ES-I3 (cell line): ENCODE data around the gene NOX4.
"Not testable (repeated sequence)": the region's sequence is repeated elsewhere in the genome, so short reads cannot be mapped to it uniquely, and the experiment has no call there.

ENCODE experiments used
- H3K36me3 ChIP-seq: 2 replicates; pipeline ENCODE4 v1.6.1; 2013; ENCODE audit warnings: mild to moderate bottlenecking, low read length, control low read depth, moderate library complexity; ENCODE audit not compliant: insufficient read depth
- H3K4me1 ChIP-seq: 2 replicates; pipeline ENCODE4 v1.6.1; 2013; ENCODE audit warnings: mild to moderate bottlenecking, control low read depth, low read length; ENCODE audit not compliant: insufficient read depth
- H3K9ac ChIP-seq: 2 replicates; pipeline ENCODE4 v1.6.1; 2013; ENCODE audit warnings: low read depth, mild to moderate bottlenecking, low read length, moderate library complexity
- H3K9me3 ChIP-seq: 2 replicates; pipeline ENCODE4 v1.6.1; 2013; ENCODE audit warnings: mild to moderate bottlenecking, low read length, moderate library complexity; ENCODE audit not compliant: control insufficient read depth, insufficient read depth

NOX4 gene

DNA sequence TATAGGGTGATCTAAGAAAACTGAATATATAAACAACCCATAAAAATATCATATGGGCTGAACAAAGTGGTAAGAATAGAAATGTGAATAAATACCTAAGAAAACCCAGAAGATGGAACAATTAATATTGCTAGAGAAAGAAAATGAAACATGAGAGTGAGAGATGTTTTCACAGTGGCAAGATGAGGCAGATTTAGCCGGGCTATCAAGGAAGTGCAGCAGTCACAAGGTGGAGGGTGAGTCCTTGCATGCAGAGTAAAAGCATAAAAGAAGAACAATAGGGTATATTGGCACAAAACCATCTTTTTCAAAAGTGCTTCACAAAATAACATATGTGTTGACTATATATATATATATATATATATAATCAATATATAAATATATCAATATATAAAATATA is 49.6 kb downstream of the NOX4 start:
- Histone ChIP-seq H3K9ac (no peak overlapping the region), H3K4me1 (no peaks in the 10 kb centered on the region), H3K9me3 (peaks cover 3% of the 10 kb centered on the region; the same call in 1 of the 2 replicates), H3K36me3 (no peaks in the 10 kb centered on the region)

DNA sequence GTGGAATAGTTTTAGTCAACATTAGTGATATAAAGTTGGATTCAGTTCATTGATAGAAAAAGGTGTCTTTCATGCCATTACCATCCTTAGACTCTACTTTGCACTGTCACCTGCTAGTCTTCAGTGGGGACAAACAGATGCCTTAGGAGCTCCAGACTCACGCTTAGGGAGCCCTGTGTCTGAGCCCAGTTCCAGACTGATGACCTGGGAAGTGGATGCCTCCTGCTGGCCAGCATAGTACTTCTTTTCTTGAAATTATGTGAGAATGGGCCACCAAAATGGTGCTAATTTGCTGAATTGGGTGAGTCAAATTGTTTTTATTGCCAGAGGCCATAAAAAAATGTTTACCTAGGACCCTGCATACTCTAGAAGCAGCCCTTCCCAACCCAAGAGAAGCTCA is 53.9 kb downstream of the NOX4 start:
- Histone ChIP-seq H3K9ac (no peak overlapping the region), H3K9me3 (no peaks in the 10 kb centered on the region), H3K4me1 (no peaks in the 10 kb centered on the region)

DNA sequence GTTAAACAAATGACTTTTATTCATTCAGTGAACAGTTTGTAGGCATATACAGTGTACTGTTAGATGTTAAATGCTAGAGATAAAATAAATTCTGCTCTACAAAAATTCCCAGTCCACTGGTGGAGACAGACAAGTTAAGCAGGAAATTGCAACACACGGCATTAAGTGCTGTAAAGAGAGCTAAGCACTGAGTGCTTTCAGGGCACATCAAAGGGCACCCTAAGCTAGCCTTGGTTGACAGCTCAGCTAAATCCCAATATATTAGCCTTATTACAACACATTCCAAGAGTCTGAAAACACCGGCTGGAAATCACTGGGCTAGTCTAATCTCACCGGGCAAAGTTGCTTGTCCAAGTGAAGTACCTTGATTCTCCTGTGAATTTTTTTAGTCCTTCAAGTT is 55.1 kb downstream of the NOX4 start:
- Histone ChIP-seq H3K4me1 (no peaks in the 10 kb centered on the region), H3K9me3 (no peaks in the 10 kb centered on the region), H3K9ac (no peak overlapping the region), H3K36me3 (no peaks in the 10 kb centered on the region)

More for the DNA sequence above, 53.9 kb downstream of the NOX4 start:
- H3K36me3 ChIP-seq: no peaks in the 10 kb centered on the region

DNA sequence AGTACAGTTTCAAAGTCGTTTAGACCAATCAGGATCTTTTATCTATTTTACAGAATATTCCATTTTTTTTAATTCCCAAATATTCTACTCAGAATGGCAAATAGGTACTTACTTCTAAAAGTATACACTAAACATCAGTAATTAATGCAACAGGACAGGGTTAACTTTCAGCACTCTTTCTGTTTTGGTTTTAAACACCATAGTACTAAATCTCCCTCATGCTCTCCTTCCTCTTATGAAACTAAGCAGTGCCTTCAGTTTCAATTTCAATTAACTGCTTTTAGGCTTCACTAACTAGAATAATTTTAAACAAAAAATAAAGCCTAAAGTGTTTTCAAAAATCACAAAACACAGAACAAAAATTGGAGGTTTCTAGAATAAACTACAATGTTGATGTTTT is 57.9 kb downstream of the NOX4 start:
- no peaks in the 10 kb centered on the region for H3K36me3 ChIP-seq
- no peak overlapping the region for H3K9ac ChIP-seq
- no peaks in the 10 kb centered on the region for H3K9me3 ChIP-seq
- no peaks in the 10 kb centered on the region for H3K4me1 ChIP-seq

DNA sequence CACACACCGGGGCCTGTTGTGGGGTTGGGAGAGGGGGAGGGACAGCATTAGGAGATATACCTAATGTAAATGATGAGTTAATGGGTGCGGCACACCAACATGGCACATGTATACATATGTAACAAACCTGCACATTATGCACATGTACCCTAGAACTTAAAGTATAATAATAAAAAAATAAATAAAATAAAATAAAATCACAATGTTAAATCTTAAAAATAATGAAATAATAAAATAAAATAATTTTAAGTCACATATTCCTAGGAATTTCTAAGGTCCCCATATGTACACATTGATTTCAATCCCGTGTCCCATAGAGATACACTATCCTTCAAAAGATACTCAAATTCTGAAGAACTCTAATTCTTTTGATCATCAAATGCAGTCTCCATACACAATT is 59.0 kb downstream of the NOX4 start:
- H3K36me3 ChIP-seq, H3K9me3 ChIP-seq, H3K4me1 ChIP-seq, H3K9ac ChIP-seq: not testable (repeated sequence)

DNA sequence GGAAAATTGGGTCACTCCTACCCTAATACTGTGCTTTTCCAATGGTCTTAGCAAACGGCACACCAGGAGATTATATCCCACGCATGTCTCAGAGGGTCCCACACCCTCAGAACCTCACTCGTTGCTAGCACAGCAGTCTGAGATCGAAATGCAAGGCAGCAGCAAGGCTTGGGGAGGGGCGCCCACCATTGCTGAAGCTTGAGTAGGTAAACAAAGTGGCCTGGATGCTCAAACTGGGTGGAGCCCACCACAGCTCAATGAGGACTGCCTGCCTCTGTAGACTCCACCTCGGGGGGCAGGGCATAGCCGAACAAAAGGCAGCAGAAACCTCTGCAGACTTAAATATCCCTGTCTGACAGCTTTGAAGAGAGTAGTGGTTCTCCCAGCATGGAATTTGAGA is 64.7 kb downstream of the NOX4 start:
- not testable (repeated sequence) for H3K4me1 ChIP-seq, H3K36me3 ChIP-seq, H3K9me3 ChIP-seq, H3K9ac ChIP-seq

DNA sequence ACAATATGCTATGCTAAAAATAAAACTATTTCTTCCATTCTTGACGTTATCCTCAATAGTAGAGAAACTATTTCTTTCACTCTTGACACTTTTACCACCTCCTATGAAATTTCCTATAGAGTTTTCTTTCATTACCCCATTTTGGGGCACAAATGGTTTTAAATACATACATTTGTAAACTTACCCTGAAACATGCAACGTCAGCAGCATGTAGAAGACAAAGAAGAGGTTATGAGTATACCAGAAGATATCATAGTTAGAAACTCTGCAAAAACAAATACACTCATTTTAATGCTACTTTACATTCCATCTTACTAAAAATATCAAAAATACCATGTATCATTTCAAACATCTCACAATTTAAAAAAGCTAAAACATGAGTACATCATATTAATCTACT is 69.5 kb downstream of the NOX4 start:
- Histone ChIP-seq H3K9me3 (no peaks in the 10 kb centered on the region), H3K4me1 (peaks cover 5% of the 10 kb centered on the region; the same call in 1 of the 2 replicates), H3K9ac (no peak overlapping the region), H3K36me3 (no peaks in the 10 kb centered on the region)

DNA sequence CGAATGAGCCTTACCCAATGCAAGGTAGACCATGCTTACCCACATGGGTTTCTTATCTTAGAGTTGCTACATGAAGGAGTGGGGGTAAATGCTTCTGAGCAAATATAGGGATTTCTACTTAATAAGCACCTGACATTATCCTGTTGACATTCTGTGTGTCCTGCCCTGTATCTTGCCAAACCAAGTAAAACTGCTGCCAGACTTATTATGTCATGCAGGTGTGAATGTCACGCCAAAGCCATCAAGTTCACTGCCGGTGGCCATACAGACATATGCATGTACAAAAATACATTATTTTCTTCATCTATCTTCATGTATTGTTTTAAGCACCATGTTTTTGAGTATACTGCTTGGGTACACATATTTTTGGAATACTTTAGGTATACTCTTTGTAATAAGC is 70.2 kb downstream of the NOX4 start:
- Histone ChIP-seq H3K4me1 (peaks cover 11% of the 10 kb centered on the region; the same call in 1 of the 2 replicates), H3K9ac (no peak overlapping the region), H3K9me3 (no peaks in the 10 kb centered on the region), H3K36me3 (no peaks in the 10 kb centered on the region)

DNA sequence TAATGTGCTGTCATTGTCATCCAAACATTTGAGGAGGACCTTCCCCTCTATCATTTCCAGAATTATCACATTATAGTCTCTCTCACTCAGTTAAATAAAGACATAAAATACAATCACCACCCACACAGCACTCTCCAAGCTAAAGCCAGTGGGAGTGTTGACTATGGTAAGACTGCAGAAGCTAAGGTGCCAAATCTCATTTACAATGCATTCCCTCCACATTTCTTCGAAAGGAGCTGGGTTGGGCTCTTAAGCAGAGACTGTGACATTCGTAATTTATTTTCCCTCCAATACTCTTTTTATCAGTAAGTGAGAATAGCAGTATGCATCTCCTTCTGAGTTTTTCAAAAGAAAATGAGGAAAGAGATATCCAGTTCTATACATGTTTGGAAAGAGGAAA is 74.2 kb downstream of the NOX4 start:
- Histone ChIP-seq H3K36me3 (no peaks in the 10 kb centered on the region), H3K9ac (no peak overlapping the region), H3K9me3 (no peaks in the 10 kb centered on the region), H3K4me1 (peaks cover 11% of the 10 kb centered on the region; the same call in 1 of the 2 replicates)

DNA sequence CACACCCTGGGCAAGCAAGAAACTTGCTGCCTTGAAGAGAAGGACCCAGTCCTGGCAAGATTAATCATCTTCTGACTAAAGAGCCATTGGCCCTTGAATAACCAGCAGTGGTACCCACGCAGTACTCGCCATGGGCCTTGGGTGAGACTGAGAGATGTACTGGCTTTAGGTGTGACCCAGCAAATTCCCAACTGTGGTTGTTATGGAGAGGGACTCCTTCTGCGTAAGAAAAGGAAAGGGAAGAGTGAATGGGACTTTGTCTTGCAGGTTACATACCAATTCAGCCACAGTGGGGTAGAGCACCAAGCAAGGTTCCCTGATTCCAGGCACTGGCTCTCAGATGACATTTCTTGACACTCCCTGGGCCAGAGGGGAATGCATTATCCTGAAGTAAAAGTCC is 80.1 kb downstream of the NOX4 start:
- H3K4me1 ChIP-seq: peaks cover 11% of the 10 kb centered on the region; the same call in 1 of the 2 replicates
- H3K9ac ChIP-seq, H3K36me3 ChIP-seq, H3K9me3 ChIP-seq: not testable (repeated sequence)

DNA sequence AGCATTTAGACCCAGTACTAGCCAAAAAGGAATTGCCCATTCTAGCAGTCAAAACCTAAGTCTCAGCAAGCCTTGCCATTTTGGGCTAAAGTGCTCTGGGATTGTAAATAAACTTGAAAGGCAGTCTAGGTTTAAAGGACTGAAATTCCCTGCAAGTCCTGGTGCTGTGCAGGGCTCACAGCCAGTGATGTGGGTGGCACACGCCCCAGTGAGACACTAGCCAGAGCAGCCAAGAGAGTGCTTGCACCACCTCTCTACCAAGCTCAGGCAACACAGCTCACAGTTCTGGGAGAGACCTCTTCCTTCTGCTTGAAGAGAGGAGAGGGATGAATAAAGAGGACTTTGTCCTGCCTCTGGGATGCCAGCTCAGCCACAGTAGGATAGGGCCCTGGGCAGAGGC is 80.5 kb downstream of the NOX4 start:
- H3K9me3 ChIP-seq, H3K9ac ChIP-seq, H3K36me3 ChIP-seq: not testable (repeated sequence)
- H3K4me1 ChIP-seq: peaks cover 11% of the 10 kb centered on the region; the same call in 1 of the 2 replicates

DNA sequence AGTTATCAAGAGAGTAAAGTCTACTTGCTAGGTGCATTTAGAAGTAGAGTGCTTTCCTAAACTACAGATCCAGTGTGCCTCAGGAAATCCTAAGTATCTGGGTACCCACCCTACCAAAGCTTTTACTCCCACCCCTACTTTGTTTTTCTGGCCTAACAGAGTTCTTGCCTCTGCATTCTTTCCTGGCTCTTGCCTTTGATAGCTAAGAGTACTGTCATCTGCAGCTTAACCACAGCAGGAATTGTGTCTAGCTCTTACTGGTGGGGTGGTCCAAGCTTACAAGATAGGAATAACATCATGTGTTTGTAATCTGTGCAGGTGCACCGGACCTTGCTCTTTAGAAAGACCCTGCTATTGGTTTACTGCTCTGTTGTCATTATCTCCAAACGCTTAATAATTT is 82.7 kb downstream of the NOX4 start:
- H3K9ac ChIP-seq, H3K36me3 ChIP-seq, H3K9me3 ChIP-seq: not testable (repeated sequence)
- peaks cover 11% of the 10 kb centered on the region; the same call in 1 of the 2 replicates for H3K4me1 ChIP-seq

DNA sequence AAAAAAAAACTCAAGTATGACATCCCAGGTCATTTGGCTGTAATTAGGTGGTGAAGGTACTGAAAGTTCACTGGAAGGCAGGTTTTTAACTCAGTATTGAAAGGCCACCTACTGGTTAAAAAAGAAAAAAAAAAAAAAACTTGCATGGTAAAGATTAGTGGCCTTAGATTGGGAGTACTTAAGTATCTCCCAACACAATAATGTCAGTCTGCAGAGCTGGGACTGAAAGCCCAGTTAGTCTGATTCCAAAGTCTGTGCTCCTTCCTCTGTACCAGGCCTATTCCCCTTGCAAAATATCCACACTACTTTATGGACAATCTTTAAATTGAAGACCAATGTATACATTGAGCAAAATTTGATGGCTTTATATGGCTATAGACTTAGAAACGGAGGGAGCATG is 85.5 kb downstream of the NOX4 start:
- no peaks in the 10 kb centered on the region for H3K36me3 ChIP-seq
- H3K9me3 ChIP-seq: no peaks in the 10 kb centered on the region
- no peak overlapping the region for H3K9ac ChIP-seq
- H3K4me1 ChIP-seq: peaks cover 11% of the 10 kb centered on the region; the same call in 1 of the 2 replicates

DNA sequence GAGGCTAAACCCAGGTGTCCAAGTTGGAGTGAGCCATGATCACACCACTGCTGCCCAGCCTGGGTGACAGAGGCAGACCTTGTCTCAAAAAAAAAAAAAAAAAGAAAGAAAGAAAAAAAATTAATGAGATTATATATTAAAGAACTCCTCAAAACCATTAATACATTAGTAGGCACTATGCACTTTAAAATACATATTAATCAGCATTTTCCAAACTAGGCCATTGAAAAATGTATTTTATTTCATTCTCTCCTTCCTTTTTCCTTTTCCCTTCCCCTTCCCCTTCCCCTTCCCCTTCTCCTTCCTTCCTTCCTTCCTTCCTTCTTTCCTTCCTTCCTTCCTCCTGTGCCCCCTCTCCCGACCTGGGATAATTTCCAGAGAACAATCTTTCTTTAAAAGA is 99.5 kb downstream of the NOX4 start:
- not testable (repeated sequence) for H3K36me3 ChIP-seq, H3K4me1 ChIP-seq, H3K9me3 ChIP-seq, H3K9ac ChIP-seq

DNA sequence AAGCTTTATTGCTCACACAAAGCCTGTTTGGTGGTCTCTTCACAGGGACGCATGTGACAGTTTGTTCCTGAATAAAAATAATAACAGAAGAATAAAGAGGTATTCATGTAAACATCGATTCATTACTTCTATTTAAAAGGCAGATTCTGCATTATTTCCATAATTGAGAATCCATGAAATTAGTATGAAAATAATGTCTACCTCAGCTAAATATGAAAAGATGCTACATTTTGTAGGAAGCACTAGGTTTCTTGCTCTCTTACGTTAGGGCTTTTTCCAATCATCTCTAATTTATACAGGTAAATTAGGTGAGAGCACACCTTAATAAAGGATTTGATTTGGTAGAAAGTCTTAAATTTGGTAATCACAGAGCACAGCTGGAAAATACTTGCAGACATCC is 103.7 kb downstream of the NOX4 start:
- not testable (repeated sequence) for H3K9me3 ChIP-seq, H3K9ac ChIP-seq, H3K4me1 ChIP-seq, H3K36me3 ChIP-seq

DNA sequence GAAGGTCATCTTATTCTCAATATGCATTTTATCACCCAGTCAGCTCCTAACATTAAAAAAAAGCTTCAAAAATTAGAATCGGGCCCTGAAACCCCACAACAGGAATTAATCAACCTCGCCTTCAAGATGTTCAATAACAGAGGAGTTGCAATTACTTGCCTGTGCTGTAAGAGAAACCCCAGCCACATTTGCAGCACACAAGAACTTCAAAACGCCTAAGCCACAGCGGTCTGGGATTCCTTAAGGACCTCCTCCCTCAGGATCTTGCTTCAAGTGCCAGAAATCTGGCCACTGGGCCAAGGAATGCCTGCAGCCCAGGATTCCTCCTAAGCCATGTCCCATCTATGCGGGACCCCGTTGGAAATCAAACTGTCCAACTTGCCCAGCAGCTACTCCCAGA is 108.2 kb downstream of the NOX4 start:
- H3K4me1 ChIP-seq, H3K9me3 ChIP-seq, H3K9ac ChIP-seq, H3K36me3 ChIP-seq: not testable (repeated sequence)
